GM21515 (cell line): Measurements from ENCODE around the gene WFIKKN1.

Source experiments
- ATAC-seq: cut with Tn5 transposase; IDR thresholded peaks from one replicate; pipeline ENCODE4 v1.9.1; 2021; ENCODE audit not compliant: unreplicated experiment

The WFIKKN1 gene

GRCh38 chr16:622920-623280, 7.9 kb upstream of the WFIKKN1 start:
- ATAC-seq, result no peak

- ATAC-seq, result no peak
Observed at GRCh38 chr16:624526-625070, 6.2 kb upstream of the WFIKKN1 start.

- no peak for ATAC-seq
Observed at GRCh38 chr16:625117-625976, 5.4 kb upstream of the WFIKKN1 start.

GRCh38 chr16:625977-626765, 4.6 kb upstream of the WFIKKN1 start:
- no peak for ATAC-seq

GRCh38 chr16:626787-627453, 3.9 kb upstream of the WFIKKN1 start:
- no peak for ATAC-seq

- no peak for ATAC-seq
Observed at GRCh38 chr16:627454-628239, 3.1 kb upstream of the WFIKKN1 start.

GRCh38 chr16:628321-629061, 2.3 kb upstream of the WFIKKN1 start:
- ATAC-seq, result no peak

- ATAC-seq, result no peak
Observed at GRCh38 chr16:629185-629832, 1.5 kb upstream of the WFIKKN1 start.

- ATAC-seq, result no peak
Observed at GRCh38 chr16:629833-630248, 944 bp upstream of the WFIKKN1 start.

- no peak for ATAC-seq
Observed at GRCh38 chr16:630249-630814, 453 bp upstream of the WFIKKN1 start.

- no peak for ATAC-seq
Observed at GRCh38 chr16:631808-632358, 1.1 kb downstream of the WFIKKN1 start.

- no peak for ATAC-seq
Observed at GRCh38 chr16:632486-633335, 1.9 kb downstream of the WFIKKN1 start.

- ATAC-seq, result no peak
Observed at GRCh38 chr16:633336-634050, 2.7 kb downstream of the WFIKKN1 start.

- ATAC-seq, result no peak
Observed at GRCh38 chr16:634051-634670, 3.4 kb downstream of the WFIKKN1 start.

GRCh38 chr16:634996-635395, 4.2 kb downstream of the WFIKKN1 start:
- no peak for ATAC-seq

- ATAC-seq, result no peak
Observed at GRCh38 chr16:635573-636205, 4.9 kb downstream of the WFIKKN1 start.
